ENCODE results near the gene TEX19.

DNA sequence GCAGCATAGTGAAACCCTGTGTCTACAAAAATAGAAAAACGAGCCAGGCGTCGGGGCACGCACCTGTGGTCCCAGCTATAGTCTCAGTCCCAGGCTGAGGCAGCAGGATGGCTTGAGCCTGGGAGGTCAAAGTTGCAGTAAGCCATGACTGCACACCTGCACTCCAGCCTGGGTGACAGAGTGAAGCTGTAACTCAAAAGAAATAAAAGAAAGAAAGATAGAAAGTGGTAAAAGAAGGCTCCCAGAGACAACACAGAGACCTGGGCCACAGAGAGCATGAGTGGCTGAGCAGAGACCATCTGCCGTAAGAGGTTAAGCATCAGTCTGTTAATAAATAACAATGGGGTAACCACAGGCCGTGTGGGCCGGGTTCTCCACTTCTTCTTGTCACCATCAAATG is 43.8 kb downstream of the TEX19 start:
- TF ChIP-seq POLR2A (IDR thresholded peaks at IDR 0.05; ENCODE audit: low read depth, low read length) (no peak), CEBPB (IDR thresholded peaks at IDR 0.05; ENCODE audit: low read depth, low read length) (no peak), RCOR1 (IDR thresholded peaks at IDR 0.05; ENCODE audit: insufficient replicate concordance, low read length) (no peak), CHD1 (IDR thresholded peaks at IDR 0.05; ENCODE audit: low read depth, low read length) (no peak), RFX5 (IDR thresholded peaks at IDR 0.05; ENCODE audit: low read depth, low read length) (no peak), MAZ (IDR thresholded peaks at IDR 0.05; ENCODE audit: borderline replicate concordance, low read depth, low read length) (no peak), SMC3 (IDR thresholded peaks at IDR 0.05; ENCODE audit: low read depth, low read length) (no peak), RAD21 (IDR thresholded peaks at IDR 0.05; ENCODE audit: low read length) (no peak), NFE2L2 (IDR thresholded peaks at IDR 0.05; ENCODE audit: low read depth, low read length) (no peak), FOS (IDR thresholded peaks at IDR 0.05; ENCODE audit: low read depth, low read length) (no peak), MXI1 (IDR thresholded peaks at IDR 0.05; ENCODE audit: borderline replicate concordance, low read depth, low read length) (no peak)
- TF ChIP-seq, protein P1, sequence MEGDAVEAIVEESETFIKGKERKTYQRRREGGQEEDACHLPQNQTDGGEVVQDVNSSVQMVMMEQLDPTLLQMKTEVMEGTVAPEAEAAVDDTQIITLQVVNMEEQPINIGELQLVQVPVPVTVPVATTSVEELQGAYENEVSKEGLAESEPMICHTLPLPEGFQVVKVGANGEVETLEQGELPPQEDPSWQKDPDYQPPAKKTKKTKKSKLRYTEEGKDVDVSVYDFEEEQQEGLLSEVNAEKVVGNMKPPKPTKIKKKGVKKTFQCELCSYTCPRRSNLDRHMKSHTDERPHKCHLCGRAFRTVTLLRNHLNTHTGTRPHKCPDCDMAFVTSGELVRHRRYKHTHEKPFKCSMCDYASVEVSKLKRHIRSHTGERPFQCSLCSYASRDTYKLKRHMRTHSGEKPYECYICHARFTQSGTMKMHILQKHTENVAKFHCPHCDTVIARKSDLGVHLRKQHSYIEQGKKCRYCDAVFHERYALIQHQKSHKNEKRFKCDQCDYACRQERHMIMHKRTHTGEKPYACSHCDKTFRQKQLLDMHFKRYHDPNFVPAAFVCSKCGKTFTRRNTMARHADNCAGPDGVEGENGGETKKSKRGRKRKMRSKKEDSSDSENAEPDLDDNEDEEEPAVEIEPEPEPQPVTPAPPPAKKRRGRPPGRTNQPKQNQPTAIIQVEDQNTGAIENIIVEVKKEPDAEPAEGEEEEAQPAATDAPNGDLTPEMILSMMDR (conservative IDR thresholded peaks at IDR 0.05; ENCODE audit: low read depth, low read length) = no peak
- TF ChIP-seq, protein P2, sequence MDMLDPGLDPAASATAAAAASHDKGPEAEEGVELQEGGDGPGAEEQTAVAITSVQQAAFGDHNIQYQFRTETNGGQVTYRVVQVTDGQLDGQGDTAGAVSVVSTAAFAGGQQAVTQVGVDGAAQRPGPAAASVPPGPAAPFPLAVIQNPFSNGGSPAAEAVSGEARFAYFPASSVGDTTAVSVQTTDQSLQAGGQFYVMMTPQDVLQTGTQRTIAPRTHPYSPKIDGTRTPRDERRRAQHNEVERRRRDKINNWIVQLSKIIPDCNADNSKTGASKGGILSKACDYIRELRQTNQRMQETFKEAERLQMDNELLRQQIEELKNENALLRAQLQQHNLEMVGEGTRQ (IDR thresholded peaks at IDR 0.05; ENCODE audit: low read depth, low read length) = no peak
- TF ChIP-seq, protein P3, sequence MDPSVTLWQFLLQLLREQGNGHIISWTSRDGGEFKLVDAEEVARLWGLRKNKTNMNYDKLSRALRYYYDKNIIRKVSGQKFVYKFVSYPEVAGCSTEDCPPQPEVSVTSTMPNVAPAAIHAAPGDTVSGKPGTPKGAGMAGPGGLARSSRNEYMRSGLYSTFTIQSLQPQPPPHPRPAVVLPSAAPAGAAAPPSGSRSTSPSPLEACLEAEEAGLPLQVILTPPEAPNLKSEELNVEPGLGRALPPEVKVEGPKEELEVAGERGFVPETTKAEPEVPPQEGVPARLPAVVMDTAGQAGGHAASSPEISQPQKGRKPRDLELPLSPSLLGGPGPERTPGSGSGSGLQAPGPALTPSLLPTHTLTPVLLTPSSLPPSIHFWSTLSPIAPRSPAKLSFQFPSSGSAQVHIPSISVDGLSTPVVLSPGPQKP (IDR thresholded peaks at IDR 0.05; ENCODE audit: borderline replicate concordance, low read depth, low read length) = no peak

All from IMR-90 (cell line).